ENCODE measurements around the gene XCR1. TPM values are rescaled to one million over a fixed set of nuclear protein-coding genes. Genes with fewer than 3 reads are reported as not detected.

Gene XCR1
- total RNA-seq, 4 donors from 2014 or later: under 0.01 to 0.07 (median 0.04) TPM; not detected in 1

GRCh38 chr3:45995236-45996192 lies 31.8 kb downstream of the XCR1 start, which contains the start of gene FYCO1:
Gene FYCO1, minus strand, starts transcription at chr3:45995824. Its CDS starts 10,914 bp downstream, at chr3:45984910.
- peaks cover 5 to 53% (median 34%) of the 10 kb centered on the region in 3 donors for H3K4me1 ChIP-seq
- peak within 1 kb of the TSS; percentile 42 to 93 for H3K4me3 ChIP-seq
- no peaks in the 10 kb centered on the region for H3K36me3 ChIP-seq
- ATAC-seq: peak; percentile 98
- no peaks in the 10 kb centered on the region for H3K27me3 ChIP-seq
- TF ChIP-seq CTCF (IDR thresholded peaks at IDR 0.05): no peak
- TF ChIP-seq EP300 (IDR thresholded peaks at IDR 0.05): no peak
- TF ChIP-seq POLR2AphosphoS5 (IDR thresholded peaks at IDR 0.05): peak; percentile 91
- TF ChIP-seq POLR2A (IDR thresholded peaks at IDR 0.05): peak; percentile 72 to 78
- peak within 1 kb of the TSS; percentile 60 to 98 (median 95) for H3K27ac ChIP-seq
- WGBS, 2 donors (ENCODE audit: low coverage in 1 of 2): 7 to 11% methylated on average over 5 to 9 of the region's 67 CpGs
- no peaks in the 10 kb centered on the region for H3K9me3 ChIP-seq

- no peaks in the 10 kb centered on the region for H3K9me3 ChIP-seq
- H3K27ac ChIP-seq: peak overlapping the region; percentile 60 to 98 (median 95)
- no peaks in the 10 kb centered on the region for H3K27me3 ChIP-seq
- peaks cover 5 to 62% (median 35%) of the 10 kb centered on the region in 3 donors for H3K4me1 ChIP-seq
- ATAC-seq: peak; percentile 9
- H3K36me3 ChIP-seq: no peaks in the 10 kb centered on the region
- TF ChIP-seq EP300 (IDR thresholded peaks at IDR 0.05) (no peak), CTCF (IDR thresholded peaks at IDR 0.05) (no peak), POLR2A (IDR thresholded peaks at IDR 0.05) (no peak), POLR2AphosphoS5 (IDR thresholded peaks at IDR 0.05) (no peak)
- H3K4me3 ChIP-seq: peak overlapping the region; percentile 42 to 93
- WGBS, 2 donors (ENCODE audit: low coverage in 1 of 2): 4 to 15% methylated on average over 4 to 13 of the region's 16 CpGs
Measured at GRCh38 chr3:45994419-45995235, 32.7 kb downstream of the XCR1 start.

- no peak for ATAC-seq
- 60 to 67% methylated on average over 1 to 2 of the region's 3 CpGs for WGBS, 2 donors (ENCODE audit: low coverage in 1 of 2)
Measured at GRCh38 chr3:45993421-45994027, 33.8 kb downstream of the XCR1 start.

More at GRCh38 chr3:45993421-45994027, 33.8 kb downstream of the XCR1 start:
- Histone ChIP-seq H3K4me1 (peaks cover 13 to 73% (median 46%) of the 10 kb centered on the region in 3 donors), H3K27ac (peak overlapping the region in 3 of 4 donors; percentile 54 to 98 (median 74)), H3K36me3 (no peaks in the 10 kb centered on the region), H3K9me3 (no peaks in the 10 kb centered on the region), H3K27me3 (no peaks in the 10 kb centered on the region), H3K4me3 (no peak overlapping the region)
- TF ChIP-seq EP300 (IDR thresholded peaks at IDR 0.05) (no peak), CTCF (IDR thresholded peaks at IDR 0.05) (no peak), POLR2AphosphoS5 (IDR thresholded peaks at IDR 0.05) (no peak), POLR2A (IDR thresholded peaks at IDR 0.05) (no peak)
